ENCODE results near the gene KRT1. TPM values are rescaled to one million over a fixed set of nuclear protein-coding genes. Genes with fewer than 3 reads are reported as not detected.
A peak's percentile ranks its signal among the peaks of the same experiment; 100 is the strongest.
"Not testable (repeated sequence)": the region's sequence is repeated elsewhere in the genome, so short reads cannot be mapped to it uniquely, and the experiment has no call there.

Gene KRT1
- polyA plus RNA-seq, 6 donors from 2014 or later, result 0.44 TPM; not detected in 5

DNA sequence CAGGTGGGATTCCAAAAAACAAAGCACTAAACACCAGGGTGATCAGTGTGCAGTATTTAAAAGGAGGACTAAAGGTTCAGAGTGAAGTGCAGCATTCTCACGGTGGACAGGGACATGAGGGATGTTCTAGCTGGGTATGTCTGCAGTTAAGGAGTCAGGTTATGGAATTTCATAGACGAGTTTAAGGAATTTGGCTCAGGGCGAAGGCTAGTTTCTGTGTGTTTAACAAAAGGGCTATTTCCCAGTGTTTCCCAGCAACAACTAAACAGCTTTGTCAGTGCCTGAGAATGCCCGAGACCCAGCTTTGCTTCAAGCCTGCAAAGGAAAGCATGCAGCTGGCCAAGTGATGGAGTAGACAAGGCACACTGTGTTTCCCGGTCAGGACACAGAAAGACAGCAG lies 7.0 kb downstream of the KRT1 start:
- DNase-seq (no peak), ATAC-seq (ENCODE audit: low read depth in 2 of 2) (no peak)
- no peak overlapping the region for H3K4me3 Mint-ChIP-seq
- no peaks in the 10 kb centered on the region for H3K36me3 Mint-ChIP-seq
- H3K9me3 Mint-ChIP-seq, result peaks cover 0 to 1% (median 0%) of the 10 kb centered on the region in 7 donors
- no peak overlapping the region for H3K27ac Mint-ChIP-seq
- H3K27me3 Mint-ChIP-seq, result peaks cover 9 to 26% (median 19%) of the 10 kb centered on the region in 3 donors
- no peaks in the 10 kb centered on the region for H3K4me1 Mint-ChIP-seq

DNA sequence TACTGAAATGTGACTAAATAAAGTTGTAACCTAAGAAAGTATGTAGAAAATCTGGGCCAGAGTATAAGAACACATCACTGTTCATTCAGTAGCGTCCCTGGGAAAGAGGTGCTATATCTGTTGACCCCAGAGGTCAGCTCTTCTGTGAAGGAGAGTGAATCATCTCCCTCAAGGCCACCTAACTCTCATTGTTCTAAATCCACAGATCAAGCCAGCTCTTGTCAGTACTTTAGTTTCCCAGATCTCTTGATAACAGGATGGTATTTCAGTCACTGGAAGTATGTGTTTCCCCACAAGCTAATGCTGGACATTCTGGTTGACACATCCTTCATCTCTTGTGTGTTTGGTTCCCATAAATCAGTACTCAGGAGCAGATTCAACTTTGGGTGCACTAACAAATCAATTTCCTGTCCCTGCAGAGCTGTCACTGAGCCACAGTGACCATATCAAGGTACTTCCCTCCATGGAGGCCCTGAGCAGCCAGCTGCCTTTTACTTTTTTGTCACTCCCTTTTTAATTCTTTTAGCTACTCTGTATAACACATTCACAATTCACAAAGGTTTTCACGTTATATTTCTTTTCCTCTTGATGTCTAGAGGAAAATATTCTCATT lies 7.8 kb downstream of the KRT1 start:
- no peaks in the 10 kb centered on the region for H3K36me3 Mint-ChIP-seq
- H3K4me3 Mint-ChIP-seq, result no peak overlapping the region
- DNase-seq (no peak), ATAC-seq (ENCODE audit: low read depth in 2 of 2) (no peak)
- peaks cover 9 to 25% (median 20%) of the 10 kb centered on the region in 3 donors for H3K27me3 Mint-ChIP-seq
- H3K27ac Mint-ChIP-seq, result no peak overlapping the region
- peaks cover 0 to 1% (median 0%) of the 10 kb centered on the region in 7 donors for H3K9me3 Mint-ChIP-seq
- H3K4me1 Mint-ChIP-seq, result no peaks in the 10 kb centered on the region

- DNase-seq, result no peak
- Mint-ChIP-seq H3K36me3 (no peaks in the 10 kb centered on the region), H3K27ac (no peak overlapping the region), H3K4me1 (no peaks in the 10 kb centered on the region), H3K4me3 (no peak overlapping the region), H3K9me3 (no peaks in the 10 kb centered on the region), H3K27me3 (peaks cover 7 to 23% (median 19%) of the 10 kb centered on the region in 3 donors)
- ATAC-seq (ENCODE audit: low read depth in 2 of 2), result no peak
Observed at GRCh38 chr12:52670961-52671360, 9.2 kb downstream of the KRT1 start.

GRCh38 chr12:52670506-52670905 lies 9.7 kb downstream of the KRT1 start:
- DNase-seq (no peak), ATAC-seq (ENCODE audit: low read depth in 2 of 2) (no peak)
- H3K27ac Mint-ChIP-seq, result peak overlapping the region in 1 of 6 donors; percentile 39
- H3K36me3 Mint-ChIP-seq, result no peaks in the 10 kb centered on the region
- H3K9me3 Mint-ChIP-seq, result no peaks in the 10 kb centered on the region
- H3K4me3 Mint-ChIP-seq, result no peak overlapping the region
- peaks cover 7 to 22% (median 15%) of the 10 kb centered on the region in 3 donors for H3K27me3 Mint-ChIP-seq
- H3K4me1 Mint-ChIP-seq, result no peaks in the 10 kb centered on the region

GRCh38 chr12:52669941-52670340 lies 10.3 kb downstream of the KRT1 start:
- ATAC-seq (ENCODE audit: low read depth in 2 of 2); H3K4me3 Mint-ChIP-seq; H3K27ac Mint-ChIP-seq: not testable (repeated sequence)

GRCh38 chr12:52669426-52669825 lies 10.8 kb downstream of the KRT1 start:
- peaks cover 7 to 27% (median 18%) of the 10 kb centered on the region in 3 donors for H3K27me3 Mint-ChIP-seq
- no peaks in the 10 kb centered on the region for H3K36me3 Mint-ChIP-seq
- no peak overlapping the region for H3K4me3 Mint-ChIP-seq
- no peaks in the 10 kb centered on the region for H3K9me3 Mint-ChIP-seq
- no peak overlapping the region for H3K27ac Mint-ChIP-seq
- DNase-seq (no peak), ATAC-seq (ENCODE audit: low read depth in 2 of 2) (no peak)
- H3K4me1 Mint-ChIP-seq, result no peaks in the 10 kb centered on the region

More at GRCh38 chr12:52669941-52670340, 10.3 kb downstream of the KRT1 start:
- H3K27me3 Mint-ChIP-seq, result peaks cover 7 to 27% (median 18%) of the 10 kb centered on the region in 3 donors
- not testable (repeated sequence) for H3K4me1 Mint-ChIP-seq, H3K36me3 Mint-ChIP-seq, DNase-seq, H3K9me3 Mint-ChIP-seq

- Mint-ChIP-seq H3K27ac (peak overlapping the region in 1 of 6 donors; percentile 69), H3K36me3 (no peaks in the 10 kb centered on the region), H3K9me3 (no peaks in the 10 kb centered on the region), H3K4me1 (no peaks in the 10 kb centered on the region), H3K27me3 (peaks cover 13 to 37% (median 20%) of the 10 kb centered on the region in 3 donors), H3K4me3 (no peak overlapping the region)
- ATAC-seq (ENCODE audit: low read depth in 2 of 2) (no peak), DNase-seq (no peak)
Observed at GRCh38 chr12:52667931-52668330, 12.3 kb downstream of the KRT1 start.

- Mint-ChIP-seq H3K27me3 (peaks cover 13 to 40% (median 24%) of the 10 kb centered on the region in 3 donors), H3K9me3 (no peaks in the 10 kb centered on the region), H3K4me3 (no peak overlapping the region), H3K4me1 (no peaks in the 10 kb centered on the region), H3K27ac (no peak overlapping the region), H3K36me3 (no peaks in the 10 kb centered on the region)
- ATAC-seq (ENCODE audit: low read depth in 2 of 2), result no peak
- no peak for DNase-seq
Observed at GRCh38 chr12:52667509-52667908, 12.7 kb downstream of the KRT1 start.

- Mint-ChIP-seq H3K36me3 (no peaks in the 10 kb centered on the region), H3K27ac (no peak overlapping the region), H3K4me3 (no peak overlapping the region), H3K9me3 (no peaks in the 10 kb centered on the region), H3K27me3 (peaks cover 13 to 45% (median 29%) of the 10 kb centered on the region in 3 donors), H3K4me1 (no peaks in the 10 kb centered on the region)
- no peak for DNase-seq
- ATAC-seq (ENCODE audit: low read depth in 2 of 2), result no peak
Observed at GRCh38 chr12:52666471-52666870, 13.7 kb downstream of the KRT1 start.

- H3K4me1 Mint-ChIP-seq, result no peaks in the 10 kb centered on the region
Observed at GRCh38 chr12:52663420-52663819, 16.8 kb downstream of the KRT1 start.

DNA sequence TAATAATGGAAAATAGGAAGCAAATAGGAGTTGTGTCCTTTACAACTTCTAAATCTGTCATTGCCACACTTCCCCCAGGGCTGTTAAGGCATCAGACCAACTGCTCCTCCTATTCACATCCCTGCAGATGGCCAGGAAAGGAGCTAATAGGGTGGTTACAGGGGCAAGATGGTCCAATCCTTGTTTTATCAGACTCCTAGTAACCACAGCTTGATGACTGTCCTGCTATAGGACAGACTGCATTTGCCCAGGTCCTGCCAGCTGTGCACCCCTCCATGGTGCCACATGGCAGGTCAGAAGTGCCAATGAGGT lies 17.3 kb downstream of the KRT1 start:
- Mint-ChIP-seq H3K4me1 (no peaks in the 10 kb centered on the region), H3K36me3 (no peaks in the 10 kb centered on the region), H3K4me3 (peak overlapping the region in 1 of 8 donors; percentile 25), H3K9me3 (no peaks in the 10 kb centered on the region), H3K27me3 (peaks cover 9 to 53% (median 49%) of the 10 kb centered on the region in 3 donors), H3K27ac (no peak overlapping the region)
- DNase-seq, result no peak
- ATAC-seq (ENCODE audit: low read depth in 2 of 2), result no peak

More at GRCh38 chr12:52663420-52663819, 16.8 kb downstream of the KRT1 start:
- no peak overlapping the region for H3K27ac Mint-ChIP-seq
- H3K9me3 Mint-ChIP-seq, result no peaks in the 10 kb centered on the region
- no peak overlapping the region for H3K4me3 Mint-ChIP-seq
- ATAC-seq (ENCODE audit: low read depth in 2 of 2) (no peak), DNase-seq (no peak)
- H3K36me3 Mint-ChIP-seq, result no peaks in the 10 kb centered on the region
- peaks cover 12 to 53% (median 44%) of the 10 kb centered on the region in 3 donors for H3K27me3 Mint-ChIP-seq

DNA sequence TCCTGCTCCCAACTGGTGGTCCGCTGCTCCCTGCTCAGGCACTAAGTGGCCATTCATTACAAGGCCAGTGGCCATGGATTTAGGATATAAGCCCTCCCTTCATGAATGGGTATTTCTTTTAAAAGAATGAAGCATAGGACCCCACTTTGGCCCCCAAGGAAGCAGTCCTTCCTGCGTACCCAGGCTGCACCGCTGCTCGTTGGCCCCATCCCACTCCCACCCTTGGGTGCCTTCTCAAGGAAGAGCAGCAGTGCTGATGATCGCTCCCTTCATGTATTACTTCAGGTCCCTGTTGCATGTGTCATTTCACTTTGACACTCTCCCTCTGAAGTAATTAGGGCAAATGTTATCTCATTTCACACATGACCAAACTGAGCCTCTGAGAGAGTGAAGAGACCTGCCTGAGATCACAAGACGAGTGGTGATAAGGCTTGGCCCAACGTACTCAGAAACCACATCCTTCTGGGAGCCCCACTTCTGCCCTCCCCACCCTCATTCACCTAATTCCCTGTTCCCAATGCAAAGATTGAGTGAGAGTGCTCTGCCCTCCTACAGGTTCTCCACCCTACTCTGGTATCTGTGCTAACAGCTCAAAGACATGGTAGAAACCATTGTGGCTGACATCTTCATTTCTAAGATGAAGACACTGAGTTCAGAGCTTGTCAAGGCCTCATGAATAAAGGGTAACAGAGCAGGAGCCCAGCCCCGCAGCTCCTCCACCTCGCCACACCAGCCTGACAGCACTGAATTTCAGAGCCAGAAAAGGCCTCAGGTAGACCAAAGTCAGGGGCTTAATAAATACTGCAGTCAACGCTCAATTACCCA lies 17.9 kb downstream of the KRT1 start:
- no peak overlapping the region for H3K4me3 Mint-ChIP-seq
- DNase-seq (no peak), ATAC-seq (ENCODE audit: low read depth in 2 of 2) (no peak)
- H3K27me3 Mint-ChIP-seq, result peaks cover 12 to 56% (median 54%) of the 10 kb centered on the region in 3 donors
- H3K9me3 Mint-ChIP-seq, result no peaks in the 10 kb centered on the region
- H3K4me1 Mint-ChIP-seq, result no peaks in the 10 kb centered on the region
- no peak overlapping the region for H3K27ac Mint-ChIP-seq
- H3K36me3 Mint-ChIP-seq, result no peaks in the 10 kb centered on the region

DNA sequence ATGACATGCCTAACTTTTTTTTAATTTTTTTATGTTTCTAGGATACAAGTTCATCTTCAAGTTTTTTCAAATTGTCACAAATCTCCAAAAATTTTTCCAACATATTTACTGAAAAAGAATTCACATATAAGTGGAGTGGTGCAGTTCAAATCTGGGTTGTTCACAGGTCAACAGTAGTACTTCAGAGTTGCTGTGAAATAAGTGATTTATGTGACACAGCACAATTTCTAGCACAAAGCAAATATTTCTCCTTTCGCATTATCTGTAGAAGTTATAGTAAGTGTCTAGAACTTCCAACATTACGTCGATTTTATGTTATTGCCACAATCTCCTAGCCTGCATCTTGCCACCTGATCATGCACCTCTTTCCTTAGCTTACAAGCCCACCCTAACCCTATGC lies 18.5 kb downstream of the KRT1 start:
- Mint-ChIP-seq H3K27ac (no peak overlapping the region), H3K27me3 (peaks cover 13 to 59% (median 56%) of the 10 kb centered on the region in 3 donors)

GRCh38 chr12:52660934-52661499 lies 19.2 kb downstream of the KRT1 start:
- H3K27ac Mint-ChIP-seq, result no peak overlapping the region
- DNase-seq, result no peak
- H3K9me3 Mint-ChIP-seq, result no peaks in the 10 kb centered on the region
- H3K4me3 Mint-ChIP-seq, result no peak overlapping the region
- H3K27me3 Mint-ChIP-seq, result peaks cover 17 to 63% (median 60%) of the 10 kb centered on the region in 3 donors
- no peak for ATAC-seq (ENCODE audit: low read depth in 2 of 2)
- H3K36me3 Mint-ChIP-seq, result no peaks in the 10 kb centered on the region
- H3K4me1 Mint-ChIP-seq, result no peaks in the 10 kb centered on the region

More for the DNA sequence above, 18.5 kb downstream of the KRT1 start:
- DNase-seq, result no peak
- ATAC-seq (ENCODE audit: low read depth in 2 of 2), result no peak
- no peak overlapping the region for H3K4me3 Mint-ChIP-seq
- no peaks in the 10 kb centered on the region for H3K4me1 Mint-ChIP-seq
- no peaks in the 10 kb centered on the region for H3K36me3 Mint-ChIP-seq
- no peaks in the 10 kb centered on the region for H3K9me3 Mint-ChIP-seq

Data from naive B cell (primary cell).